Aortic smooth muscle cell (primary cell): ENCODE measurements around the gene RBM14. TPM values are rescaled to one million over a fixed set of nuclear protein-coding genes. Genes with fewer than 3 reads are reported as not detected.

Experiments
- total RNA-seq: library from RNA; depleted of rRNA; stranded (reverse); fragments of >200 nt; gene quantifications from 2 replicates; pipeline ENCODE4 v1.2.3, GENCODE V29; 2014

RBM14 gene
- total RNA-seq: 21.4 and 24.4 TPM in 2 replicates

GRCh38 chr11:66616379-66617154 lies at the start of gene RBM14:
RBM14 (plus strand) TSS chr11:66616630; CDS start chr11:66616721, 91 bp downstream.

DNA sequence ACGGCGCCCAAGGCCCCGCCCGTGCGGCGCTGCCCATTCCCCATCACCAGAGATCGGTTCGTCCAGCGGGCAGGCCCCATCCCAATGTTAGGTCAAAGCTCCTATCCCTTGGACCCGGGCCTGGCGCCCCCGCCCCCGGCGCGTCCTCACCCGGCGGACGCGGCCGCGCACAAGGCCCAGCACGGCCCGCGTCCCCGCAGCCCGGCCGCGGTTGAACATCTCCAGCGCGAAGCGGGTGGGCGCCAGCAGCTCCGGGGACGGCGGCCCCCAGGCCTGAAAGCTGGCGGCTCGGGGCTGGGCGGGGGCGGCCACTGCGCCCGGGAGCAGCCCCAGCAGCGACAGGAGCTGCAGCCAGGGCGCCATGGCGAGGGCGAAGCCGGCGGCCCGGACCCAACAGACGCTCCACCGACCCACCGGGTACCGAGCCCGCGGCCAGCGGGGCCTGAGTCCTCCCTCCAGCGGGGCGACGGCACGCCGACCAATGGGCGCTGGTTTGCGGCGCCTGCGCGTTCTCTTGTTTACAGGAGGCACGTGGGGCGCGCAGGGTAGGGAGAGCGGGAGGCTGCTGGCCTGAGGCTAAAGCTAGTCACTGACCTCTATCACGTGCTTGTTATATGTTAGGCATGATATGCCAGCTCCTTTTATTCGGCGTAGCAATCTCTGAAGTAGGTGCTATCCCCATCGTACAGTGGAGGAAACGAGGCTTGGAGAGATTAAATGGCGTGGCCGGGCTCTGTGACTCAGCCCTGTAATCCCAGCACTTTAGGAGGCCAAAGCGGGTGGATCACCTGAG lies 48.1 kb upstream of the RBM14 start, which contains the start of gene CTSF:
TSS of gene CTSF (minus strand) at position 483 of the 793 bp plus-strand sequence. CDS start at position 363, 120 bp downstream.

DNA sequence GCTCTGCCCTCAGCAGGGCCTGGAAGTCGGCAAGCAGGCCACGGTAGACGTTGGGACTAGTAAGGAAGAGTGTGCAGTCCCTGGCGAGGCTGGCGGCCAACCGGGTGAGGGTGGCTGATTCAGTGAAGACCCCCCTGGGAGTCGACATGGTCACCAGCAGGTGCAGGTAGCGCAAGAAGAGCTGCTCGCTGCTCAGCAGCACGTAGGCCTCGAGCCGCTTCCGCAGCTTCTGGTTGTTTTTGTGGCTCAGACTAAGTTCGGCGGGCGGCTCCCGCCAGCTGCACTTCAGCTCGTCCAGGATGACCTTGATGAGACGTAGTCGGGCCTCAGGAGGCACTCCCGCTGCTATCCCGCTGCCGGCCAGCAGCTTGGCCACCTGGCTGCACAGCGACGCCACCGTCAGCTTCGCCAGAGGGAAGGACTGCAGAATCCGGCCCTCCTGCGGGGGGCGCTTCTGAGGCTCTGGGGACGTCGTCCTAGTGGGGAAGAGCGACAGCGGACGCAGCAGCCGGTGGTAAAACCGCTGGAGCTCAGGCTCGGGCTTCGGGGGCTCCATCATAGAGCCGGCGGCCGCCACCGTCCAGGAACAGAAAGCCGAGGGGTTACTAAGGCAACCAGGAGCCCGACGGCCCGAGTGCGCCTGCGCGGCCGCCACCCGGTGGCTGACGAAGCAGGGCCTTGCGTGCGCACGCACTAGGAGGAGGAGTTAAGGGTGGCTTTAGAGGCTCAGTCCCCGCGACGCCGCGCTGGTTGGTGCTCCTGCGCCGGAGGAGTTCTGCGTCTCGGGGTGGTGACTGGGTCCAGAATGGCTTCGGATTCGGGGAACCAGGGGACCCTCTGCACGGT lies 23.8 kb upstream of the RBM14 start, which contains the start of the genes CCDC87 and CCS:
TSS of gene CCDC87 (minus strand) at position 607 of the 846 bp plus-strand sequence. CDS start at position 559, 48 bp downstream.
TSS of gene CCS (plus strand) at position 729 of the 846 bp plus-strand sequence. CDS start at position 806, 77 bp downstream.

DNA sequence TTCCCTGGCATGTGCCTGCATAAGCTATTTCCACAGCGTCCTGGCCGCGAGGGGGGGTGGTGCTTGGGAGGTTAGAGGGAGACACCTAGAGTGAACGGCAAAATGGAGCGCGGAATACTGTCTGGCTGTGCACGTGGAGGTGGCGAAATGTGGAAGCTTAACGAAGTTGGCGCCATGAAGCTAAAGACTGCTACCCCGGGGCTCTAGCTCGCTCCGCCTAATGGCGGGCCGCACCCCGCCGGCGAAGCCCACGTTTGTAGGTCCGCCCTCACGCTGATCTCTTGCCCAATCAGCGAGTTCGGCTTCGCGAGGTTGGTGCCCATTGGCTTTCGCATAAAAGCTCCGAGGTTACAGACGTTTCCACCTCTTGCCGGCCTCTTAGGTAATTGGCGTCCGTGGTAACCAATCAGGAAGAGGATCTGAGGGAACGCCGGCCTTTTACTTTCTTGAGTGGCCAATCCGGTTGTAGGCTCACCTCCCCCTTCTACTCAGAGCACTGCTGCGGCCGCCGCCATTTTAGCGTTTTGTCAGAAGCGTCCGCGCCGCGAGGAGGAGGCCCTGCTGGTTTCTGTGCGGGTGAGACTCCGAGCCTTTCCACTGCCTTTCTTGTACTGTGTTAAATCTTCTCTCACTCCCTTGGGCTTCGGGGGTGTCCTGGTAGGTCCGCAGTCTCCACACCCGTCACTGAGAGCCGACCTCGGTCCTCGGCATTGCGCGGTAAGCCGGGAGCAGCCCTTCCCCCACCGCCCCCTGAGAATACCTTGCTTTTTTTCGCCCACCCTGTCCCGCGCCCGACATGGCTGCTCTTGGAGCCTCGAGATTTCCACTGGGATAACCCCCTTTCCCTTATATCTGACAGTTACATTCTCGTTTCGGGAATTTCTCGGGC lies 22.0 kb downstream of the RBM14 start, which contains the start of gene RBM4:
TSS of gene RBM4 (plus strand) at position 527 of the 889 bp plus-strand sequence. CDS start 1,009 bp downstream, outside the sequence.

Other genes starting within 250 kb of the RBM14 start
- gene SLC29A2, start 244.9 kb upstream of the RBM14 start, total RNA-seq: under 0.01 and 0.12 TPM in 2 replicates
- not detected in 2 replicates for gene NPAS4, start 195.6 kb upstream of the RBM14 start, total RNA-seq
- 32.0 and 32.1 TPM in 2 replicates for gene MRPL11, start 177.8 kb upstream of the RBM14 start, total RNA-seq
- gene PELI3, start 149.7 kb upstream of the RBM14 start, total RNA-seq: 11.1 TPM in 2 replicates
- gene DPP3, start 136.2 kb upstream of the RBM14 start, total RNA-seq: 41.3 and 58.4 TPM in 2 replicates
- gene BBS1, start 106.0 kb upstream of the RBM14 start, total RNA-seq: 25.4 and 28.5 TPM in 2 replicates
- gene ZDHHC24, start 70.6 kb upstream of the RBM14 start, total RNA-seq: 8.8 and 10.6 TPM in 2 replicates
- 0.06 TPM in 1 of 2 replicates, not detected in the other for gene ACTN3, start 69.7 kb upstream of the RBM14 start, total RNA-seq
- gene CTSF, start 48.0 kb upstream of the RBM14 start, total RNA-seq: 8.1 and 8.6 TPM in 2 replicates
- 0.26 and 0.44 TPM in 2 replicates for gene CCDC87, start 23.6 kb upstream of the RBM14 start, total RNA-seq
- 43.0 and 60.5 TPM in 2 replicates for gene CCS, start 23.4 kb upstream of the RBM14 start, total RNA-seq
- gene RBM4, start 22.1 kb downstream of the RBM14 start, total RNA-seq: 110 and 124 TPM in 2 replicates
- gene RBM4B, start 61.3 kb downstream of the RBM14 start, total RNA-seq: 25.1 and 28.4 TPM in 2 replicates
- 1.2 and 3.2 TPM in 2 replicates for gene SPTBN2, start 112.6 kb downstream of the RBM14 start, total RNA-seq
- gene RCE1, start 226.8 kb downstream of the RBM14 start, total RNA-seq: 8.9 and 9.5 TPM in 2 replicates
- gene LRFN4, start 240.4 kb downstream of the RBM14 start, total RNA-seq: 13.1 and 20.1 TPM in 2 replicates